Skeletal muscle satellite cell (primary cell): ENCODE results near the gene KCND3.

Experiments
- H3K27me3 ChIP-seq: 2 replicates; pipeline ENCODE4 v1.7.0; 2013; ENCODE audit warnings: low read length; ENCODE audit not compliant: control insufficient read depth, insufficient read depth
- H3K36me3 ChIP-seq: 2 replicates; pipeline ENCODE4 v1.7.0; 2013; ENCODE audit warnings: mild to moderate bottlenecking, control low read depth, low read length; ENCODE audit not compliant: insufficient read depth
- H3K4me1 ChIP-seq: 2 replicates; pipeline ENCODE4 v1.7.0; 2013; ENCODE audit warnings: low read length; ENCODE audit not compliant: control insufficient read depth, insufficient read depth
- H3K4me2 ChIP-seq: 2 replicates; pipeline ENCODE4 v1.7.0; 2013; ENCODE audit warnings: mild to moderate bottlenecking, low read length
- H3K4me3 ChIP-seq: 2 replicates; pipeline ENCODE4 v1.7.0; 2013; ENCODE audit warnings: low read length
- H3K9ac ChIP-seq: 2 replicates; pipeline ENCODE4 v1.7.0; 2013; ENCODE audit warnings: mild to moderate bottlenecking, low read depth, low read length, moderate library complexity
- H3K9me3 ChIP-seq: replicated peaks from 2 replicates; pipeline ENCODE4 v1.7.0; 2013; ENCODE audit warnings: mild to moderate bottlenecking, control low read depth, low read length

Gene KCND3

GRCh38 chr1:111887875-111888274, 101.6 kb downstream of the KCND3 start:
- Histone ChIP-seq H3K4me1 (no peaks in the 10 kb centered on the region), H3K36me3 (no peaks in the 10 kb centered on the region), H3K4me3 (no peak overlapping the region), H3K27me3 (peaks cover 10% of the 10 kb centered on the region), H3K9me3 (no peaks in the 10 kb centered on the region), H3K4me2 (no peak overlapping the region), H3K9ac (no peak overlapping the region)

- Histone ChIP-seq H3K4me2 (no peak overlapping the region), H3K4me1 (no peaks in the 10 kb centered on the region), H3K4me3 (no peak overlapping the region), H3K9ac (no peak overlapping the region), H3K27me3 (peaks cover 11% of the 10 kb centered on the region), H3K9me3 (no peaks in the 10 kb centered on the region), H3K36me3 (no peaks in the 10 kb centered on the region)
These were observed 102.1 kb downstream of the KCND3 start for GRCh38 chr1:111887385-111887784.

DNA sequence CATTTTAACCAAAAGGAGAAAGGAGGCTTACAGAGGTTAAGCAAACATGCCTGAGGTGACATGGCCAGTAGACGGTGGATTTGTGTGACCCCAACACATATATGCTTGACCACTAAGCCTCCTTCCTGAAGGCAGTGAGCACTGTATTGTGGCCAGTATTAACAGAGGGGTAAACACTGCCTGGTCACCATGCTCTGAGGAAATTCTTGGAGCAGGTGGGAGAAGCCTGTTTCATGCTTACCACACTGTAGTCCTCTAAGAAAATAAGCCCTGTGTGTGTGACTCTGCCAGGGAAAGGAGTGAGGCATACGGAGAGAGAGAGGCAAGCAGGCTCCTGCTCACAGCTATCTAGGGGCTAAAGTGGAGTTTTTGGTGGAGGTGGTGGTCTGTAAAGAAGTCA, 102.7 kb downstream of the KCND3 start:
- no peak overlapping the region for H3K4me3 ChIP-seq
- H3K4me2 ChIP-seq: no peak overlapping the region
- H3K27me3 ChIP-seq: peaks cover 15% of the 10 kb centered on the region
- no peaks in the 10 kb centered on the region for H3K4me1 ChIP-seq
- H3K36me3 ChIP-seq: no peaks in the 10 kb centered on the region
- no peaks in the 10 kb centered on the region for H3K9me3 ChIP-seq
- no peak overlapping the region for H3K9ac ChIP-seq

- Histone ChIP-seq H3K4me1 (no peaks in the 10 kb centered on the region), H3K4me2 (no peak overlapping the region), H3K27me3 (peaks cover 29% of the 10 kb centered on the region), H3K4me3 (no peak overlapping the region), H3K36me3 (no peaks in the 10 kb centered on the region), H3K9me3 (no peaks in the 10 kb centered on the region), H3K9ac (no peak overlapping the region)
These were observed 104.6 kb downstream of the KCND3 start for GRCh38 chr1:111884772-111885443.

DNA sequence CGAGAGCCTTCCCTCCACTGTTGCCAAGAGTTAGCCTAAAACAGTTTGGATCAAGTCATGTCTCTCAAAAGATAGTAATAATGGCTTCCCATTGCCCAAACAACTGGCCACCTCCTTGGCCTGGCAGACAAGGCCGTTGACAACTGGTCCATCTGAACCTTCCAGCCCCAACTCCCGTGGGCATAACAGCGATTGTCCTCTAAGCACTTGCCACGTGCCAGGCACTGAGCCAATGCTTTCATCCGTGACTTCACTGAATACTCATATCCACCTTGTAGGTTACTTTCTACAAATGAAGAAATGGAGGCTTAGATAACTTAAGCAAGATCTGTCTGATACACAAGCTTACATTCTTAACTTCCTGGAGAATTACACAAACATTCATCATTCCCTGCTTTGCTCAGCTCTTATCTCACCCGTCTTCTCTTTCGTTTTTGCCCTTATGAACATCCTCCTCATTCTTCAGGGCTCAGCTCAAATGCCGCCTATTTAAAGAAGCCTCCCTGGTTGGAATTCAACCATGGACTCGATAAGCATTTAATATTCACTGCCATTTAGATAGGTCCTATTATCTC, 106.4 kb downstream of the KCND3 start:
- H3K4me1 ChIP-seq: no peaks in the 10 kb centered on the region
- no peak overlapping the region for H3K4me3 ChIP-seq
- no peak overlapping the region for H3K9ac ChIP-seq

DNA sequence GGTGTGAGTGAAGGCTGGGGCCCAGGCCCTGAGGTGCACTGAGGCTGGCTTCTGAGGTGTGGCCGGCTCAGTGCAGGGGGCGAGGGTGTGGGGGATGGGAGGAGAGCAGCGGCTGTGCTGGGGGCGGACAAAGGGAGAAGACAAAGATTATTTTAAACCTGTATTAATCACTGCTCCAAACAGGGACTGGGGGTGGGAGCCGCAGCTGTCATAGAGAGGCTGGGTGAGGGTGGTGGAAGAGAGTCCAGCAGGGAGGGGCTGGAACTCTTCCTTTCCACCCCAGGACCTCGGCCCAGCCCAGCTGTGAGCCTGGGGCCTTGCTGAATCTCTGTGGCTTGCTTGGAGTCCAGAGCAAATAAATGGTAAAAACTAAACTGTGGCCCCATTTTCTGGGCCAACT, 106.9 kb downstream of the KCND3 start:
- Histone ChIP-seq H3K9me3 (no peaks in the 10 kb centered on the region), H3K4me3 (no peak overlapping the region), H3K9ac (no peak overlapping the region), H3K4me1 (no peaks in the 10 kb centered on the region), H3K27me3 (peaks cover 38% of the 10 kb centered on the region), H3K4me2 (no peak overlapping the region), H3K36me3 (no peaks in the 10 kb centered on the region)

More for the DNA sequence above, 106.4 kb downstream of the KCND3 start:
- H3K9me3 ChIP-seq: no peaks in the 10 kb centered on the region
- H3K36me3 ChIP-seq: no peaks in the 10 kb centered on the region
- H3K27me3 ChIP-seq: peaks cover 34% of the 10 kb centered on the region
- no peak overlapping the region for H3K4me2 ChIP-seq

- H3K36me3 ChIP-seq: no peaks in the 10 kb centered on the region
- no peaks in the 10 kb centered on the region for H3K9me3 ChIP-seq
- H3K4me2 ChIP-seq: no peak overlapping the region
- H3K9ac ChIP-seq: no peak overlapping the region
- no peak overlapping the region for H3K4me3 ChIP-seq
- no peaks in the 10 kb centered on the region for H3K4me1 ChIP-seq
- H3K27me3 ChIP-seq: peaks cover 42% of the 10 kb centered on the region
These were observed 108.3 kb downstream of the KCND3 start for GRCh38 chr1:111880881-111881837.

DNA sequence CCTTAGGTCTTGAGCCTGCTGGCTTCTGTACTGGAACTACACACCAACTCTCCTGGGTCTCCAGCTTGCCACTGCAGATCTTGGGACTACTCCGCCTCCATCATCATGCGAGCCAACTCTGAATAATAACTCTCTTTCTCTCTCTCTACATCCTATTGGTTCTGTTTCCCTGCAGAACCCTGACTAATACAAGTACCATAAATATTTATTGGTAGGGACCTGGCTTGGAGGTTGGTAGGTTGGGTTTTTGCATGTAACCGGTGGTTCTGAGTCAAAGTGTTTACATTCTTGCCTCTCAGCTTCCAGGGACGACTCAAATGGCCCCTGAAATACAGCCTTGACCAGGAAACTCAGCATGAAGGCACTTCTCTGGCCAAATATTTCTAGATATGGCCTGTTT, 110.4 kb downstream of the KCND3 start:
- Histone ChIP-seq H3K4me3 (no peak overlapping the region), H3K27me3 (peaks cover 43% of the 10 kb centered on the region), H3K4me2 (no peak overlapping the region), H3K4me1 (no peaks in the 10 kb centered on the region), H3K9me3 (no peaks in the 10 kb centered on the region), H3K9ac (no peak overlapping the region), H3K36me3 (no peaks in the 10 kb centered on the region)

GRCh38 chr1:111878649-111879048, 110.8 kb downstream of the KCND3 start:
- Histone ChIP-seq H3K4me3 (no peak overlapping the region), H3K4me1 (no peaks in the 10 kb centered on the region), H3K27me3 (peaks cover 48% of the 10 kb centered on the region), H3K36me3 (no peaks in the 10 kb centered on the region), H3K4me2 (no peak overlapping the region), H3K9me3 (no peaks in the 10 kb centered on the region), H3K9ac (no peak overlapping the region)

DNA sequence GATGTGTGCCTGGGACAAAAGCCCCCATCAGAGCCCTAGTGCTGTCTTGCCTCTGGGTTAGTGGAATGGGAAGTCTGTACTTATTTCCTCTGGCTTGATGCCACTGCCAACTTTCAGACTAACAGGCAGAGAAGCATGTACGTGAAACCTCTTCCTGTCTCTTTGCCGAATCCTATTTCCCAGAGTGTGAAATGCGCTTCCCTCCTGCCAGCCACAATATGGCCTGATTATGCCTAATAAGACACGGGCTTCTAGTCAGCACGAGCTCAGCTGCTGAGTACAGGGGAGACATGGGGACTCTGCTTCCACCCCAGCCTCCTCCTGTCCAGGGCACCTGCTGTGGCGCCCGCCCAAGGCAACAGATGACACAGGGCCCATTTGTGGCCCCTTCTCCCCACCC, 111.4 kb downstream of the KCND3 start:
- H3K9me3 ChIP-seq: no peaks in the 10 kb centered on the region
- peaks cover 51% of the 10 kb centered on the region for H3K27me3 ChIP-seq
- H3K4me3 ChIP-seq: no peak overlapping the region
- H3K4me2 ChIP-seq: no peak overlapping the region
- no peaks in the 10 kb centered on the region for H3K36me3 ChIP-seq
- no peaks in the 10 kb centered on the region for H3K4me1 ChIP-seq
- no peak overlapping the region for H3K9ac ChIP-seq

DNA sequence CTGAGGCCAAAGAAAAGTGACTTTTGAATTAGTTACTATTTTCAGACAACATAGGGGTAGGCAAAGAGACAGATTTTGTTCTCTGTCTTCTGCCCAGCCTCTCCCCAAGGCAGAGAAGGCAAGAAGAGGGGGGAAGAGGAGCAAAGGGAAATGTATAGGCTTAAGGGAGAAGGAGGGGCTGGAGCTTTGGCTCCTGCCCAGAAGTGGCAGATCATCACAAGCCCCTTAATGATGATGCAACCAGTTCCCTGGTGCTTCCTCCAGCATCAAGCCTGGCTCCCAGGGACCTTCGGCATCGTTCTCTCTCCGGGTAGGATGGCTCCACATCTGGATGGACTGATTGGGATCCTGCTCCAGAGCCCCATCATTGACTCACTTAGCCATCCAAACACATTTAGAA, 112.8 kb downstream of the KCND3 start:
- Histone ChIP-seq H3K9ac (no peak overlapping the region), H3K4me1 (no peaks in the 10 kb centered on the region), H3K27me3 (peaks cover 44% of the 10 kb centered on the region), H3K36me3 (no peaks in the 10 kb centered on the region), H3K9me3 (no peaks in the 10 kb centered on the region), H3K4me3 (no peak overlapping the region), H3K4me2 (no peak overlapping the region)
